HG03196 (cell line): ENCODE measurements around the gene MRPS14.
"Not testable (repeated sequence)": the region's sequence is repeated elsewhere in the genome, so short reads cannot be mapped to it uniquely, and the experiment has no call there.

ENCODE experiments used
- ATAC-seq: cut with Tn5 transposase; IDR thresholded peaks from one replicate; pipeline ENCODE4 v1.9.1; 2021; ENCODE audit not compliant: unreplicated experiment

The MRPS14 gene

DNA sequence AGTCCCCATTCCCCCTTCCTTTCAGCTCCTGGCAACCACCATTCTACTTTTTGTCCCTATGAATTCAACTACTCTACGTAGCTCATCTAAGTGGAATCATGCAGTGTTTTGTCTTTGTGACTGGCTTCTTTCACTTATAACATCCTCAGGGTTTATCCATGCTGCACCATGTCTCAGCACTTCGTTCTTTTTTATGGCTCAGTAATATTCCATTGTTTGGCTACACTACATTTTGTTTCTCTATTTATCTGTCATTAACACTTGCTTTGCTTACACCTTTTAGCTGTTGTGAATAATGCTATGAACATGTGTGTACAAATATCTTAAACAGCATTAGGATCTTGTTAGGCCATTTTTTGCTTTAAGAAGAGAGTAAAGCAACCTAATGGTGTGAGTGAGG lies 1.5 kb upstream of the MRPS14 start:
- ATAC-seq = no peak

DNA sequence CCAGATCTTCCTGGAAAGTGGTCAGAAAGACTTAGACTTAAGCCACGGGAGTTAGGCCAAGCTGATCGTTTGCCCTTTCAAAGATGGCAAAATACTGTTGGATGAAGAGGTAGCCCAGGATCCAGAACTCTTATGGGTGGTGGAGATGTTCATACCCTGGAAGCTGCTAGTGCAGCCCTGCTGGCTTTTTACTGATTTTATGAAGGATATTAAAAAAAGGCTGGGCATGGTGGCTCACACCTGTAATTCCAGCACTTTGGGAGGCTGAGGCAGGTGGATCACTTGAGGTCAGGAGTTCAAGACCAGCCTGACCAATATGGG lies 657 bp upstream of the MRPS14 start:
- not testable (repeated sequence) for ATAC-seq

GRCh38 chr1:175019524-175019923 lies 3.7 kb downstream of the MRPS14 start:
- ATAC-seq = no peak

GRCh38 chr1:175015243-175015642 lies 8.0 kb downstream of the MRPS14 start:
- no peak for ATAC-seq

- no peak for ATAC-seq
Observed at GRCh38 chr1:175013445-175013844, 9.8 kb downstream of the MRPS14 start.

DNA sequence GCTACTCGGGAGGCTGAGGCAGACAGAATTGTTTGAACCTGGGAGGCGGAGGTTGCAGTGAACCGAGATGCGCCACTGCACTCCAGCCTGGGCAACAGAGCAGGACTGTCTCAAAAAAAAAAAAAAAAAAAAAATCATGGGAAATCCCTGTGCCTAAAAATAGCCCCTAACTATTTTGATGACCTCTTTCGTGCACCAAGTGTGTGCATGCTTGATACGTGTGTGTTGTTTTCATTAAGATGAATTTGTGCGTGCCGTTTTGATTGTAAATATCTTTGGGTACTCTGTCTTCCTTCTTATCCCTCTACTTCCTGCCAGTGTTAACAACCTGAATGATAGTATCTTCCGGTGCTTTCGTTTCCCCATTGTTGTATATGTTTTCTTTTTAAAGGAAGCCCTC lies 13.7 kb downstream of the MRPS14 start:
- no peak for ATAC-seq

DNA sequence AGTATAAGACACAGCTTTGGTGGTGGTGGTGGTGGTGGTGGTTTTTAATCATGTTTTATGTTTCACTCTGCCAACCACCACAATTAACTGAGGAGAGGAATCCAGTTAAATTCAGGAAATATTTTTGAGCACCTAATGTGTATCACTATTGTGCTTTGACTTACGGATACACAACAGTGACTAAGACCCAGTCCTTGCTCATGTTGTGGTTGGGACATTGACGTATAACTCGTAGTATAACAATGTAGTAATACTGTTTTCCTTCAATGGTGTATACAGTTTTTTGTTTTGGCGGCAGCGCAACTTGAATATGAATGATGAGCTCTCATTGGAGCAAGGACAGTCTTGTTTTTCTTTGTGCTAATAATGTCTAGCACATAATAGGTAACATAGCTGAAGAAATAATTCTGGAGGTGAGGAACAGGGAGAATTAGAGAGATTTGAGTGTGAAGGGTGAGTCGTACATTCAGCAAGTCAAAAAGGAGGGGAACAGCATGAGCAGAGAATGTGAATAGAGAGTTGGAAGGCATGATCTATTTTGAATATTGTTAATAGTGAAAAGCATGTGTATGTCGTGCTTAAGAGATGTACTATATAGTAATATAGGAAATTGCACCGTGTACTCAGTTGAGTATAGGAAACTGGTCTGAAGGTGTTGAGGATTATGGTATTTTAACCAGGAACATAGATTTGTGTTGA lies 18.0 kb downstream of the MRPS14 start:
- ATAC-seq = no peak

DNA sequence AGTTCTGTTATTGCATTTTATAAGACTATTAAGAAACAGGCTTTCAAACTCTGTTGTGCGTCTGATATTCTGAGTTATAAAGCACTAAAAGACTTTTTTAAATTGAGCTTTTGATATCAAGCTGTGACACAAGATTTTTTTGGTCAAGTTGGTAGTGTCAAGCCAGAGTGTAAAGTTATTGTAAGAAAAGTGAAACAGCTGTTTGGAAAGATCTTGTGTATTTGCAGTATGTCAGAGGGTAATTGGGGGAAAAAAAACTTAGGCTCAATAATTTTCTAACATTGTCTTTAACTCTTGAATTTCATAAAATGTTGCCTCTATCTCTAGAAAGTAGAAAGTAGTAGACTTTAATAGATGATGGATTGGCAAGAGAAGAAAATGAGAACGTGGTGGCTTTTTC lies 19.7 kb downstream of the MRPS14 start:
- no peak for ATAC-seq

GRCh38 chr1:175002910-175003517 lies 20.2 kb downstream of the MRPS14 start:
- no peak for ATAC-seq

DNA sequence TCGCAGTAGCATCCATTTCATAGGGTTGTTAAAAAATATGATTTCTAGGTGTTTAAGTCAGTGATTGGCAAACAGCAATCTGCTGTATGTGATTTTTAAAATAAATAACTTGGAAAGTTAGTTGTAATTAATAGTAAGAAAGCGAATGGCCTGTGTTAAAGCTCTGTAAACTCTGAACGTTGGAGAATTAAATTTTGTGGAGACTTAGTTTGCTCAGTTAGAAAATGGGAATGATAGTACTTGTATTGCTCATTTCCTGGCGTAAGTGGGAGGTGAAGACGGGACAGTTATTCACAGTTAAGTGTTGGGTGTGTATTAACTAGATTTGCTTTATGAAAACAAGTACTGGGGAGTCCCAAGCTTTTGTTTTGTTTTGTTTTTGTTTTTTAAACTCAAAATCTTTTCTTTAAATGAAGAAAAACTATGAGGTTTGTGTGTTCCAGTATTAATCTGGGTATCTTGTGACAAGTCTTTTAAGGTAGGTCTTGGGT lies 22.5 kb downstream of the MRPS14 start:
- ATAC-seq = no peak

- peak; percentile 13 for ATAC-seq
Observed at GRCh38 chr1:174999936-175000696, 23.1 kb downstream of the MRPS14 start, which contains the start of gene CACYBP. Gene CACYBP (plus strand): TSS chr1:174999947. CDS start chr1:175000181, 234 bp downstream.

GRCh38 chr1:174999216-174999935 lies 23.8 kb downstream of the MRPS14 start:
- peak; percentile 75 for ATAC-seq

- no peak for ATAC-seq
Observed at GRCh38 chr1:174998569-174999215, 24.5 kb downstream of the MRPS14 start.

GRCh38 chr1:174997041-174997440 lies 26.2 kb downstream of the MRPS14 start:
- ATAC-seq = no peak

DNA sequence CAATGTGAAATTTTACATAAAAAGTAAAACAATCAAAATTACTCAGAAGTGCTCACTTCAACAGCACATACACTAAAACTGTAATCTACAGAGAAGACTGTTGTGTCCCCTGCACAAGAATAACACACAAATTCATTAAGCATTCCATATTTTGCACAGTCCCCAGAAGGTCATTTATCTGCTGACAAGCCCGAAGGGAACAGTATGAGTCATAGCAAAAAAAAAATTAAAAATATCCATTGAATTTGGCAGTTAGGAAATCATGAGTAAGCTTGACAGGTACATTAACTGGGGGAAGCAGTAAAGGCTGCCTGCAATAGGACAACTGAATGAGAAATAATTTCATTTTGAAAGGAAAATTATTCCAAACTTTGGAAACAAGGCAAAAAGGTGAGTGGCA lies 26.7 kb downstream of the MRPS14 start:
- no peak for ATAC-seq

GRCh38 chr1:174995916-174996315 lies 27.3 kb downstream of the MRPS14 start:
- no peak for ATAC-seq

GRCh38 chr1:174995121-174995520 lies 28.1 kb downstream of the MRPS14 start:
- ATAC-seq = no peak

DNA sequence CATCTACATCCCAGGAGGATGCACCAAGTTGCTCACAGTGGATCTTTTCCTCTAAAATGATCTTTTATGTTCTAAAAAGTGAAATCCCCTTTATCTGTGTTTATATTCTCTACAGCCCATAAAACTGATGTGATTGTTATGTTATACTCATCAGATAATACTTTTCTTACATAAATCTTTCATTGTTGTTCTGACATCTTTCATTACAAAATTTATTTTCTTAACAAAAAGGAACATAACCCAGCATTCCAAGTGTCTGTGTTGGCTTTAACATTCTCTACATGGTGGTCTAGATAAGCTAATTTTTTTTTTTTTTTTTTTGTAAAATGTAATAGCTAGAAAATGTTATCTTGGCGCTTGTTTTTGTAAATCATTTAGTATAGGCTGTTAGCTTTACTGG lies 31.8 kb downstream of the MRPS14 start:
- no peak for ATAC-seq

- no peak for ATAC-seq
Observed at GRCh38 chr1:174990382-174990999, 32.7 kb downstream of the MRPS14 start.

DNA sequence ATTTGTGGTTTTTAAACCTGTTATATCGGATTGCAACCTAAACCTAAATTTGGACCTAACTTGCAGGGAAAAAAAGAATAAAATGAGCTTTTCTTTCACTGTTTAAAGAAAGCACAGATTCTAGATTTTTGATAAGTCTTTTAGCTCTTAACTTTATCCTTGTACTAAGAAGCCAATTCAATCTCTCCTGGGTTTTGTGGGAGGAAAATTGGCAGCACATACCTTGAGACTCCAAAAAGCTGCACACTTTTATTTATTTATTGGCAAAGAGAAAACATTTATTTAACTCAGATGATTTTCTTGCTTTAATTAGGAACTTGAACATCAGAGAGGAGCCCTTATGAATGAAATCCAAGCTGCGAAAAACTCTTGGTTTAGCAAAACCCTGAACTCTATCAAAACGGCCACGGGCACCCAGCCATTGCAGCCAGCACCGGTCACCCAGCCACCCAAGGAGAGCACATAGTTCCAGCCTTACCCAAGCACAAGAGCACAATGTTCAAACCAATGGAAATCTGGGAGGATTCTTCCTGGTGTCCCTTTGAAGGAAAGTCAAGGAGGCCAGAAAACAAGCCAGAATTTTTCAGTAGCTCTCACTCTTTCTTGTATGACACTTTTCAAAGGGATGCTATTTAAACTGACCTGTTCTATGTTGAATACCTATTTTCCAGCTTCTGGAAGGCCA lies 33.5 kb downstream of the MRPS14 start:
- ATAC-seq = no peak
